ENCODE results near the gene MLH3.
A peak's percentile ranks its signal among the peaks of the same experiment; 100 is the strongest.

The MLH3 gene

DNA sequence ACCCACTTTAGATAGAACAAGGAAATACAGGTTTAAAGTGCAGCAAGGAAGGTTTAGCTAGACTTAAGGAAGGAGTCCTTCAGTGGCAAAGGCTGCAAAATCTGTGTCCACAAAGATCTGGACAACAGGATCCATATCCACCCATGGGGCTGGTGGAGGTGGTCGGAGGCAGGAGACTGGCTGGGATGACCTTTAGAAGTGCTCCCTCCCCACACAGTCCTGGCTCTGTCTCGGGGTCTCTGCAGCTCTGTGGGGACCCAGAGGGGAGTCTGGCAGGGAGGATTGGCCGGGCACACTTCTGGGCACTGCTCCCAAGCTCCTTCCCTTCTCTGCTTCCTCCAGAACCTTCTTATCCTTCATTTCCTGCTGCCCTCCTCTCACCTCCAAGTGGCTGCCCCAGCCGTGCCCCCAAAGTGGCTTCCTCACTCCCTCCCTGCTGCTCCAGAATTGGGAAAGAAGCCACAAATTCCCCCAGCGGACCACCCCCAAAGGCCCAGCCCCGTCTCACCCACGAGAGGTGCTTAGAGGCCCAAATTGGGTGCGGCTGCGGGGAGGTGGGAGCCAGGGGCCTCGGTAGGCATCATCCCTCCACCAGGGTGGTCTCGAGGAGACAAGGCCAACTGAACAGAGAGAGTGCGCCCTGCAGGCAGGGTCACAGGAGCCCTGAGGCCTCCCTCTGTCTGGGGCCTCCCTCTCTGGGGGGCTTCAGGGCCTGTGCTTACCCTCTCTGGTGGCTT is 73.9 kb downstream of the MLH3 start:
- Mint-ChIP-seq H3K27me3 (no peaks in the 10 kb centered on the region), H3K27ac (no peak overlapping the region), H3K9me3 (no peaks in the 10 kb centered on the region), H3K4me1 (peaks cover 15% of the 10 kb centered on the region), H3K4me3 (no peak overlapping the region)
- DNase-seq (no peak), ATAC-seq (no peak)

DNA sequence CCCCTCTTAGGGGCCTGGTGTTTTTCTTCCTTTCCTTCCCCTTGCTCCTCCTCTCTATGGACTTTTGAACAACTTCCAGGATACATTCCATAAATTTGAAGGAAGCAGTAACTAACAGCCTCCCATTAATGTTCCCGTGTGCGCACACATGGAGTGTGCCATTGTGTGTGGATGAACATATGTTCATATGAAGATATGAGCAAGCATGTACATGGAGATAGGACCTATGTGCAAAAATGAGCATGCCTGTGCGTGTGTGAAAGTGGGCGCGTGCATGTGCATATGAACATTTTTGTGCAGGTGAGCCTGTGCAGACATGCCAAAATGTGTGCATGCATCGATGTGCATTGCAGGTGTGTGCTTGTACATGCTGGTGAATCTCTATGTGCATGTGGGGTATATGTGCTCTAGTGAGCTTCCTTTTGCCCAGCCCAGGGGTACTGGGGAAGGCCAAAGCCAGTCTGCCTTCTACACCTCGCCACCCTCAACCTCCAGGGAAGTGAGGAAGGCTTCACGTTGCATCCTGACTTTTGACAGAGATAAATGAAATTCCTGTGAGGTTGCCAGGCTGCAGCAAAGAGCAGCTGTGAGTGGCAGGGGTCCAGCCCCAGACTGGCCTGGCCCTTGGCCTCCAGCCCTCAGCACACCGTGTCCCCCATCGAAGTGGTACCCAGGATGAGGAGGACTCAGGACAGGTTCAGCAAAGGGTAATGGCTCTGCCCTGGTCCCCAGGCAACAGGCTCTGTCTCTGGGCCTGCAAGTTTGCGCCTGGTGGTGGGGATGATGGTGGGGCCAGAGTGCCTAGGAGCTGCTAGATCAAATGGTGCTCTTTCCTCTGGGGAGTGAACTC is 74.8 kb downstream of the MLH3 start:
- DNase-seq (no peak), ATAC-seq (no peak)
- Mint-ChIP-seq H3K4me1 (peaks cover 15% of the 10 kb centered on the region), H3K4me3 (no peak overlapping the region), H3K9me3 (no peaks in the 10 kb centered on the region), H3K27ac (no peak overlapping the region), H3K27me3 (no peaks in the 10 kb centered on the region)

DNA sequence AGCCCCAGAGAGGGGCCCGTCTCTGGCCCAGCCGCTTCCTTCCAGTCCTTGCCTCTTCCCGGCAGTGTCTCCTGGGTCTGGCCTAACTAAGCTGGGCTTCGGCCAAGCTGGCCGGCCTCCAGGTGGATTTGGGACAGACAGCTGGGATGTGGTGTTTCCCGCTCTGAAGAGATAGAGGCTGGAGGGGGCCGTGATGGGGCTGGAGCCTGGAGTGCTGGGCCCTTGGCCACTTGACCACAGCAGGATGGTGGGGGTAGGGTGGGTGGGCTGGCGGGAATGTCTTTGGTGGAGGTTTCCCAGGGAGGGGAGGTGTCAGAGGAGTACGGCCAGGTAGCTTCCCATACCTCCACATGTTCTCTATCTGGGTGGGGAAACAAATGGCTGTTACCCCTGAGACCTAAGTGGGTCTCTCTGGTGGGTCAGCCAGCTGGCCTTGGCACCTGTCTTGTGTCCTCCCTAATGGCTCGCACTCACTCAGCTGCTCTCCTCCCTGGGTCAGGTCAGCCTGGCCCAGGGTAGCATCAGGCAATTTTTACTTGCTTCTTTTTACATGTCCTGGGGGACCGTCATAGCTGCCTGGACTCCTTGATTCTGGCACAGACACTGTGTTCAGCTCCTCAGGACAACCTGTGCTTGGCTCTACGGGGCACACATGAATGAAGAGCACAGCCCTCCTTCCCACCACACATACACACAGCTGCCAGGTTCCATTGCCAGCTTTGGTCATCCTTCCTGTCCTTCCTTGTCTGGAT is 76.0 kb downstream of the MLH3 start:
- Mint-ChIP-seq H3K9me3 (no peaks in the 10 kb centered on the region), H3K4me1 (peaks cover 15% of the 10 kb centered on the region), H3K27me3 (no peaks in the 10 kb centered on the region), H3K27ac (peak overlapping the region in 1 of 2 donors; percentile 70), H3K4me3 (no peak overlapping the region)
- DNase-seq (no peak), ATAC-seq (no peak)

DNA sequence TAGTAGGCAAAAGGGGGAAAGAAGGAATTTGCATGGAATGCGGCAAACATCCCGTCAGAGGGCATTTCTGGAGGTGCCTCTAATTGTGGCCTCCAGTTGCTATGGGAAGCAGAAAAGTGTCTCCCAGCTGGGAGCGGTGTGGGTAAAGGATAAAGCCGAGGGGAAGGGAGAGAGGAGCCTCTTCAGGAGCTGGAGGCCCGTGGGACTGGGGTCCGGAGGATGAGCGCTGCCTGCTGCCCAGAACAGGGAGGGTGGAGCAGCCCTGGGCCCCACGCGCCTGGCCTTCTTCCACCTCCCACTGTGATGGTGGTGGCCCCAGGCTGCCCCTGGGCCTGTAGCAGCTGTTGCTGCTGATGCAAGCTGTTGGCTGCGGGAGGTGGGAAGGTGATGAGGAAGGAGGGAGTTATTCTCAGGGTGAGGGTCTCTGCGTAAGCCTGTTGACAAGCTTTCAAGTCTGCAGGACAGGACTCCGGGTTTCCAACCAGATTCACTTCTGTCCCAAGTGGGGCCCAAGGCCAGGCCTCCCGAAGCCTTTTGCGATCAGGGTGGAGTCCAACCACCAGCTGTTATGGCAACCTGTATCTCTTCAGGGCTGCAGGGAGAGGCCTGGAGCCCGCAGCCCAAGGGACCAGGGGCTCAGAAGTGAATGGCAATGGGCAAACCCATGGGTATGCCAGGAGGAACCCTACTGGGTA is 76.8 kb downstream of the MLH3 start:
- H3K27ac Mint-ChIP-seq = peak overlapping the region in 1 of 2 donors; percentile 33
- no peaks in the 10 kb centered on the region for H3K9me3 Mint-ChIP-seq

DNA sequence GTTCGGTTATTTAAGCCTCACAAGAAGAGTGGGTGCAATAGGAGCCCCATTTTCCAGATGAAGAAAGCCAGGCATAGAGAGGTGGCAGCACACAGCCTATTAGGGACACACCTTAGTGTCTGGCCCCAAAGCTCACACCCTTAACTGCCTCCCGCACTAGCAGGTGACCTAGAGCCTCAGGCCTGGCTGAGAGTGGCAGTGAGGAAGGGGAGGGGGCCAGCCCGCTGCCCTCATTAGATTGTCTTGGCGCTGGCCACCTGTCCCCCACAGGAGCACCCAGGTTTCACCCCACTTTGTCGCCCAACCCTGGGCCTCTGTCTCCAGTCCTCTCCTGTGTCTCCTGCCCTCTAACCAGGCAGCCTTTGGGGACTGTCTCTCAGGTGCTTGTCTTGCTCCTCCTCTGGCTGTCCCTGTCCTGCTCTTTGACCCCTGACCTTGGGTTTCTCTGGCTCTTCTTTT is 77.3 kb downstream of the MLH3 start:
- Mint-ChIP-seq H3K27ac (peak overlapping the region; percentile 33 to 50), H3K9me3 (no peaks in the 10 kb centered on the region), H3K4me1 (peaks cover 15% of the 10 kb centered on the region), H3K4me3 (no peak overlapping the region), H3K27me3 (no peaks in the 10 kb centered on the region)
- ATAC-seq (no peak), DNase-seq (no peak)

More for the DNA sequence above, 76.8 kb downstream of the MLH3 start:
- DNase-seq (no peak), ATAC-seq (no peak)
- Mint-ChIP-seq H3K27me3 (no peaks in the 10 kb centered on the region), H3K4me3 (no peak overlapping the region), H3K4me1 (peaks cover 15% of the 10 kb centered on the region)

DNA sequence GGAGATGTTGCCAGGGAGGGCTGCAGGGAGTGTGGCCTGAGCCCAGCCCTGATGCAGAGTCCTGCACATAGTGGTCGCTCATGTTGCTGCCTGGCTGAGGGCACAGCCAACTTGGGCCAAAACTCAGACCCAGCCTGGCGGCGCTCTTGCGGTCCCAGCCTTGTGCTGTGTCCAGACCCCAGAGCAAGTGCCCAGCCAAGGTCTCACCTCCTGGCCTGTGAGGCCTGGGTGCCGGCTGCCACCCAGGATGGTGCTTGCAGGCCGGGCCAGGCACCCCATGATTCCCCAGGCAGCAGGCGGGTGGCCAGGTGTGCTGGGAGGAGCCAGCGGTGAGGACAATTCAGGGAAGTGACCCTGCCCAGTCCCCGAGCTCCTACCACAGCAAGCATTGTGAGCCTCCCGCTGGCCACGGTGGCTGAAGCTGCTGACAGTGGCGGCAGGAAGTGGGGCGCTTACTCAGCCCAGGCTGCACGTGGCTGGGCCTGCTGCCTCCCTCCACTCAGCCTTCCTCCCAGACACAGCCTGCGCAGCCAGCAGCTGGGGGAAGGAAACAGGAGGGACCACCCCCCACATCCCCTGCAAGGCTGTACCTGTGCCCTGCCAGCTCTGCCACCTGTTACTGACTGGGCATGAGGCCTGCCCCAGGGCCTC is 78.1 kb downstream of the MLH3 start:
- Mint-ChIP-seq H3K27me3 (no peaks in the 10 kb centered on the region), H3K27ac (no peak overlapping the region), H3K4me1 (peaks cover 15% of the 10 kb centered on the region), H3K4me3 (no peak overlapping the region), H3K9me3 (no peaks in the 10 kb centered on the region)
- DNase-seq (peak in 1 of 2 donors; percentile 29), ATAC-seq (peak; percentile 74)

DNA sequence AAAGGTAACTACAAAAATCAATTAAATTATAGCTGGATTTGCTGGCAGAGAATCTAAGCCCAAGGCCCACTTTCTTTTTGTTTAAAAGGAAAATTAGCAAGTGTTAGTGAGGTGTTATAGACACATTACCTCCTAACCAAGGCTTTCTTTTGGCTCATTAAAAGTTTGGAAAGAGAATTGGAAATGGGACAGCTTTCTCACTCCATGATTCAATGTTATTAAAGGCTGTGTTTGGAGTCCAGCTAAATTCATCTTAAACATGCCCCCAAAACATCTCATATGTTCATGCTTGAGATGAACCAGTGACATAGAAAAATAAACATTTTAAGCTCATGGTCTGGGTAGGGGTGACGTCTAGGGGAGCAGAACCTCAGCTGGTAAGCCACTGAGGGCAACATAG is 82.5 kb downstream of the MLH3 start:
- peaks cover 9% of the 10 kb centered on the region for H3K27me3 Mint-ChIP-seq

DNA sequence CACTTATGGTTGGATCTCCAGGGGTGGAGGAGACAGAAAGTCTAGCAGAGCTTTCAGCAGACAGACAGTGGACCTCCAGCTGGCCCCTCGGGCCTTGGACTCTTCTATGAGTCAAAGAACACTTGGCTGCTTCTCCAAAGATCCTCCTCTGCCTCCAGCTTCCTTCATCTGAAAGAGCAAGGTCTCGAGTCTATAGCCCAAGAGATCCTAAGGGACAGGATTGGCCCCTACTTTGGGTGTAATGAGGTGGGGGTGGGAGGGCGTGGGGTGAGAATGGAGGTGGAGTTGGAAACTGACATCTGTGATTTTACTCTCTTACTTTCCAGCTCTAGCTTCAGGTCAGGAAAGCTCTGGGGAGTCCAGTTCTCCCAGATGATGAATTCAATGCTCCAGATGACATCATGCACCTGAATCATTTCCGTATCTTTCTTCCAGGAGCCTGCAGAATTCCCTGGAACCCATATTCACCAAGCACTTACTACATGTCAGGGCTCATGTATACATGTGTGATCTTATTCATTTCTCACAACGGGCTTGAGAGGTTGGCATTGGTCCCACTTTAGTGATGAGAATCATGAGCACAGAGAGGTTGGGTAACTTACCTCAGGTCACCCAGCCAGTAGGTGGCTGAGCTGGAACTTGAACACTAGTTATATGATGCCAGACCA is 85.6 kb downstream of the MLH3 start:
- Mint-ChIP-seq H3K27me3 (peaks cover 28% of the 10 kb centered on the region), H3K4me3 (no peak overlapping the region), H3K4me1 (peaks cover 26% of the 10 kb centered on the region), H3K9me3 (no peaks in the 10 kb centered on the region), H3K27ac (no peak overlapping the region)
- no peak for DNase-seq
- no peak for ATAC-seq

More for the DNA sequence above, 82.5 kb downstream of the MLH3 start:
- DNase-seq (no peak), ATAC-seq (no peak)
- Mint-ChIP-seq H3K9me3 (no peaks in the 10 kb centered on the region), H3K4me1 (peaks cover 16% of the 10 kb centered on the region), H3K27ac (no peak overlapping the region), H3K4me3 (no peak overlapping the region)

DNA sequence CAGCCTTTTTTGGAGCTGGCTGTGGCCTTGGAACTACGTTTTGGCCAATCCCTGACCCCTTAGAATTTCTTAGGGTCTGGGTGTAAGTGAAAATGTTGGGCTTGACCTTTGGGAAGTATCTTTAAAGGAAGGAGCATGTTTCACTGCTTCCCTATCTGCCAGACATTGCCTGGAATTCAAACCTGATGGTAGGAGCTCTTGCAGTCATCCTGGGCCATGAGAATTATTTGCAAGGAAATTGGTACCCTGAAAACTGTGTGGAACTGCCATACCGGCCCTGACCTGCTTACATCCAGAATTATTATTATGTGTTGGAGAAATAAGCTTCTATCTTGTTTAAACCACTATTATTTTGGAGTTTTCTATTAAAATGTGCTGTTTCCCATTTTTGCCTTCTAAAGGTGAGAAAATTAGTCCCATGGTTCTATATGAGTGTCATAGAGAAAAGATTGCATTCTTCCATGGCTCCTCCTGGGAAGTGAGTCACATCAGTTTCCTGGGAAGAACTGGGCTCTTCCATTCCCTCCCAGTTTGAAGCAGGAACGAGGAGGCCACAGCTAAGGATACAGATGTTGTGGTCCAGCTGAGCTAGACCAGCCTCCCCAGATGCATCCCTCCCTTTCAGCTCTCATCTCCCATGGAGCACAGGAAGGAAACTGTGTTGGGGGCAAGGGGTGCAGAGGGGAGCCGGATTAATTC is 86.3 kb downstream of the MLH3 start:
- H3K9me3 Mint-ChIP-seq = no peaks in the 10 kb centered on the region
- no peak for ATAC-seq
- peaks cover 28% of the 10 kb centered on the region for H3K27me3 Mint-ChIP-seq

More for the DNA sequence above, 86.3 kb downstream of the MLH3 start:
- no peak overlapping the region for H3K27ac Mint-ChIP-seq
- peaks cover 26% of the 10 kb centered on the region for H3K4me1 Mint-ChIP-seq
- no peak for DNase-seq
- H3K4me3 Mint-ChIP-seq = no peak overlapping the region

Measured in stimulated activated naive CD8-positive, alpha-beta T cell treated with anti-CD3 and anti-CD28 coated beads, Interleukin-15, amount 100 ng/mL, for 72 hours (primary cell).